SU-DHL-6 (cell line): ENCODE measurements around the gene TMED7.

Experiments
- H2AFZ ChIP-seq: fragments of 200-600 bp; sonication (generic); 2 replicates; pipeline ENCODE4 v1.6.1; 2014; ENCODE audit warnings: low read depth, mild to moderate bottlenecking, moderate library complexity, mixed read lengths, antibody characterized with exemption, low read length; ENCODE audit not compliant: severe bottlenecking
- H3F3A ChIP-seq: fragments of 200-600 bp; shearing (Covaris generic); 2 replicates; pipeline ENCODE4 v1.6.0; 2016; ENCODE audit warnings: antibody characterized with exemption, mild to moderate bottlenecking; ENCODE audit not compliant: insufficient read depth
- H3K27ac ChIP-seq: fragments of 200-600 bp; sonication (generic); 2 replicates; pipeline ENCODE4 v1.5.1; 2016; ENCODE audit warnings: low read depth, mild to moderate bottlenecking, low read length, moderate library complexity, mixed read lengths
- H3K27me3 ChIP-seq: fragments of 200-600 bp; sonication (generic), shearing (Covaris generic); 2 replicates; pipeline ENCODE4 v1.6.0; 2014; ENCODE audit warnings: mild to moderate bottlenecking, low read length
- H3K36me3 ChIP-seq: fragments of 200-600 bp; sonication (generic); 2 replicates; pipeline ENCODE4 v1.6.1; 2014; ENCODE audit warnings: mild to moderate bottlenecking, low read length, mixed read lengths
- H3K4me2 ChIP-seq: fragments of 300-600, 200-600 bp; shearing (Covaris generic), sonication (generic); 2 replicates; pipeline ENCODE4 v1.6.0; 2014; ENCODE audit warnings: low read length, low read depth, mild to moderate bottlenecking; ENCODE audit not compliant: poor library complexity, severe bottlenecking
- H3K4me3 ChIP-seq: fragments of 200-600 bp; sonication (generic); 2 replicates; pipeline ENCODE4 v1.5.1; 2014; ENCODE audit warnings: antibody characterized with exemption, low read length, mild to moderate bottlenecking, mixed read lengths; ENCODE audit not compliant: insufficient read depth, poor library complexity, severe bottlenecking
- H3K79me2 ChIP-seq: fragments of 200-600 bp; sonication (generic); 2 replicates; pipeline ENCODE4 v1.6.1; 2014; ENCODE audit warnings: mild to moderate bottlenecking, low read length, moderate library complexity; ENCODE audit not compliant: insufficient read depth
- H3K9ac ChIP-seq: fragments of 200-600 bp; sonication (generic); 2 replicates; pipeline ENCODE4 v1.7.0; 2014; ENCODE audit warnings: mild to moderate bottlenecking, low read length
- H3K9me2 ChIP-seq: fragments of 200-600 bp; sonication (generic); replicated peaks from 2 replicates; pipeline ENCODE4 v1.6.1; 2014; ENCODE audit warnings: low read length; ENCODE audit not compliant: insufficient read depth
- H3K9me3 ChIP-seq: fragments of 200-600 bp; sonication (generic); 2 replicates; pipeline ENCODE4 v1.6.1; 2014; ENCODE audit warnings: low read length, mixed read lengths; ENCODE audit not compliant: insufficient read depth
- H4K20me1 ChIP-seq: fragments of 200-600 bp; sonication (generic); 2 replicates; pipeline ENCODE4 v1.6.1; 2014; ENCODE audit warnings: low read depth, mild to moderate bottlenecking, antibody characterized with exemption, low read length, moderate library complexity, mixed read lengths
- CTCF ChIP-seq: fragments of 200-600 bp; sonication (generic); IDR thresholded peaks from one replicate; pipeline ENCODE4 v1.5.1; 2017; ENCODE audit warnings: antibody characterized with exemption, mild to moderate bottlenecking, low read length, moderate library complexity; ENCODE audit not compliant: insufficient read depth, poor library complexity, severe bottlenecking
- EZH2phosphoT487 ChIP-seq: fragments of 200-600 bp; sonication (generic), shearing (Covaris generic); conservative IDR thresholded peaks from 2 replicates; pipeline ENCODE4 v1.6.1; 2018; ENCODE audit warnings: mild to moderate bottlenecking, antibody characterized with exemption, low read length, moderate library complexity, mixed read lengths

Gene TMED7

GRCh38 chr5:115594128-115595047 lies 31.4 kb downstream of the TMED7 start:
- no peaks in the 10 kb centered on the region; the same call in 1 of the 2 replicates for H3F3A ChIP-seq
- no peaks in the 10 kb centered on the region for H3K27me3 ChIP-seq
- H4K20me1 ChIP-seq: no peaks in the 10 kb centered on the region
- H3K9ac ChIP-seq: no peak overlapping the region
- TF ChIP-seq CTCF: no peak
- no peak for TF ChIP-seq EZH2phosphoT487
- H3K79me2 ChIP-seq: no peaks in the 10 kb centered on the region
- H3K9me3 ChIP-seq: no peaks in the 10 kb centered on the region
- no peak overlapping the region for H3K4me3 ChIP-seq
- no peak overlapping the region for H2AFZ ChIP-seq
- H3K9me2 ChIP-seq: no peaks in the 10 kb centered on the region
- no peak overlapping the region for H3K27ac ChIP-seq
- H3K4me2 ChIP-seq: no peak overlapping the region
- H3K36me3 ChIP-seq: no peaks in the 10 kb centered on the region

GRCh38 chr5:115589043-115589442 lies 36.8 kb downstream of the TMED7 start:
- no peaks in the 10 kb centered on the region for H3K9me2 ChIP-seq
- H3K4me2 ChIP-seq: no peak overlapping the region
- H2AFZ ChIP-seq: no peak overlapping the region
- no peaks in the 10 kb centered on the region for H3K36me3 ChIP-seq
- no peaks in the 10 kb centered on the region for H3K79me2 ChIP-seq
- no peaks in the 10 kb centered on the region; the same call in 1 of the 2 replicates for H3F3A ChIP-seq
- H3K9ac ChIP-seq: no peak overlapping the region
- TF ChIP-seq CTCF (no peak), EZH2phosphoT487 (no peak)
- no peak overlapping the region for H3K4me3 ChIP-seq
- no peaks in the 10 kb centered on the region for H3K27me3 ChIP-seq
- no peaks in the 10 kb centered on the region for H4K20me1 ChIP-seq
- H3K27ac ChIP-seq: no peak overlapping the region
- H3K9me3 ChIP-seq: no peaks in the 10 kb centered on the region

DNA sequence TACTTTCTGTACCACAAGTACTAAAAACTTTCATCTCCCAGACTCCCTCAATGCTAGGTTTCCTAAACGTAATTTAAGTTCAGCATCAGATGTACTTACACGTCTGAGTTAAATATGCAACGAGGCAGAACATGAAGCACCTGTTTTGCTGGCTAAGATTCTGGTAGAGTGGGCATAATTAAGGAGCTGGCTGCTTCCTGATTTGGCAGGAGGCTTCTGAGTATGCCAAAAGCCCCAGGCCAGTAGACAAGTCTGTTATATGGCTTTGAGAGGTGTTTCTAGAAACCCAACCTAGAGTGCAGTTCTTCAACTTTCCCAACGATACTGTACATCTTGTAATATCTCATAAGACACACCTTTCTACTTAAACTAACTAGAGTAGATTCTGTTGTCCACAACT lies 37.2 kb downstream of the TMED7 start:
- no peaks in the 10 kb centered on the region; the same call in 1 of the 2 replicates for H3F3A ChIP-seq
- no peaks in the 10 kb centered on the region for H4K20me1 ChIP-seq
- H3K27me3 ChIP-seq: no peaks in the 10 kb centered on the region
- TF ChIP-seq EZH2phosphoT487: no peak
- TF ChIP-seq CTCF: no peak
- H2AFZ ChIP-seq: no peak overlapping the region
- H3K27ac ChIP-seq: no peak overlapping the region
- H3K9me3 ChIP-seq: no peaks in the 10 kb centered on the region
- H3K9me2 ChIP-seq: no peaks in the 10 kb centered on the region
- no peaks in the 10 kb centered on the region for H3K79me2 ChIP-seq
- H3K36me3 ChIP-seq: no peaks in the 10 kb centered on the region
- H3K4me2 ChIP-seq: no peak overlapping the region
- H3K9ac ChIP-seq: no peak overlapping the region
- no peak overlapping the region for H3K4me3 ChIP-seq
